Stimulated activated CD8-positive, alpha-beta memory T cell treated with anti-CD3 and anti-CD28 coated beads, Interleukin-4, amount 100 ng/mL, for 48 hours (primary cell): Measurements from ENCODE around the gene PRRC2C.
"Not testable (repeated sequence)": the region's sequence is repeated elsewhere in the genome, so short reads cannot be mapped to it uniquely, and the experiment has no call there.

Experiments used
- DNase-seq: peaks from one replicate; pipeline ENCODE4 v3.0.0-alpha.2; 2020

PRRC2C gene

DNA sequence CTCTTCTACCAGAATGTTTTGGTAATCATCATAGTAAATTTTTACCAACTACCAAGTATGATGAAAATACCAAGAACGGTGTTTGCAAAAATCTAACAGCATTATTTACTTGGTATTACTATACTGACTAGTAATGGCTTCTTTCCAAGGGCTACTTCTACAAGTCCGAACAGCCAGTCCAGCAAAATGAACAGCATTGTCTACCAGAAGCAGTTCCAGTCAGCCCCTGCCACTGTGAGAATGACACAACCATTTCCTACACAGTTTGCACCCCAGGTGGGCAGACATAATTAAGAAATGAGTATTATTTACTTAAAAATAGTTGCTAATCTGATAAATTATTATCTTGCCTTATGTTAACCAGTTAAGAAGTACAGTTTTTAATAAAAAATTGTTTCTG, 102.9 kb downstream of the PRRC2C start:
- no peak for DNase-seq

GRCh38 chr1:171590022-171590421, 104.7 kb downstream of the PRRC2C start:
- DNase-seq, result no peak

DNA sequence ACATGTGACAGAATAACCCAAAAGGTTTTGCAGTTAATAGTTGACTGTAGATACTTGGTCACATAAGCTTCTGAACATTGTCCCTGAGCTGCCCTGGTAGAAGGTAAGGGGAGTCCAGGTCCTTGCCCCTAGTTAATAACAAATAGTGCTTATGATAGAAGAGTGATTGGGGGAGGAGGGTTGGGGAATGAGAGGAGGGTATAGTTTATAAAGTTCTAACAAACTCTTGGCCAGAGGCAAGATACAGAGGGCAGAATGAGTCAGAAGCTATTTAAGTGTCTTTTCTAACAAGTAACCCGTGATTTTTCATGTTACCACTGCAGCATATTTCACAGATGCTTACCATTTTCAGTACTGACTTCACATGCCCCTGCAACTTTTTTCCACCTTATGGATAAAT, 110.0 kb downstream of the PRRC2C start:
- DNase-seq, result no peak

DNA sequence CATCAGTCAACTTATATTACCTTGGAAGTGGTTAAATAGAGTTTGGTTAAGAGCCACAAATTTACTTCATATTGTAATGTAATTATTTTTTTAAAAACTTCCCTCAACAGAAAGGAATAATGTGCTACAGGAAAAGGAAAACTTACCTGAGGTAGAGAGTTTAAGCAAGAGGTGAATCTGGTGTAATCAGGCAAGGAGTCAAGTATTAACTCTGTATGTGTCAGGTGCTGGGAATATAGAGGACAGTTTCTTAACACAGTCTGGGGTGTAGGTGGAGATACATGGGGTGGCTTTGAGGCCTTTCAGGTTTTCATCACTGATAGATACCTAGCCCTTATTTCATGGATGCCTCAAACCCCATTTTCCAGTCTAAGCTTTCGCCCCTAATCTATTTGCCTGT, 110.8 kb downstream of the PRRC2C start:
- DNase-seq, result no peak

DNA sequence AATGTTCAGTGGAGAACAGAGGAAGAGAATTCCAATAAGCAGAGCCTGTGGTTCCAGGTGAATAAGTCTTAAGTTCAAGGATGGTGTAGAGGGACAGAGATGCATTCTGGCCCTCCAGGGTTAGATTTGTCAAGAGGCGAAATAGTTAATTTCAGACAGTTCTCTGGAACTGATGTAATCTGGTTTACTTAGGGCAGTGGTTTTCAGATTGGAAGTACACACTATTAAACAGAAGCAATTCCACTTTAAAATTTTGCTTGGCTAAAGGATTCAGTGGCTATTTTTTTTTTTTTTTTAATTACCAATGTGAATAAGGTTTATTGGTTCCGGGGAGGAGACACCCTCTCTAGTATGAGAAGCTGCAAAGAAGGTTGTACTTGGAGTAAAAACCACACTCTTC, 111.4 kb downstream of the PRRC2C start:
- no peak for DNase-seq

DNA sequence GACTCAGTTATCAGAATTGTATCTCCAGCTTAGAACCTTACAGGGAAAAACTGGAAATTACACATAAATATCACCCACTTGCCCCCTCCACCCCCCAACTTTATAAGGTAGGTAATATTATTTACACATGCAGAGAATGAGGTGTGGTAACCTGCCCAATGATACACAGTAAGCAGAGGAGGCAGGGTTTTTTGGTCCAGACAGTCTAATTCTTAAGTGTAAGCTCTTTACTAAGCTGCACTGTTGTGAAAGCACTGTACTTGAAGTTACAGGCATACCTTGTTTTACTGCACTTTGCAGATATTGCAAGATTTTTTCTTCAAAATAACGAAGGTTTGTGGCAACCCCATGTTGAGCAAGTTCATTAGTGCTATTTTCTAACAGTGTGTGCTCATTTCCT, 111.9 kb downstream of the PRRC2C start:
- no peak for DNase-seq

- DNase-seq, result not testable (repeated sequence)
Observed at GRCh38 chr1:171600310-171600709, 115.0 kb downstream of the PRRC2C start.

- DNase-seq, result no peak
Observed at GRCh38 chr1:171600862-171601261, 115.5 kb downstream of the PRRC2C start.

- not testable (repeated sequence) for DNase-seq
Observed at GRCh38 chr1:171603042-171603441, 117.7 kb downstream of the PRRC2C start.

DNA sequence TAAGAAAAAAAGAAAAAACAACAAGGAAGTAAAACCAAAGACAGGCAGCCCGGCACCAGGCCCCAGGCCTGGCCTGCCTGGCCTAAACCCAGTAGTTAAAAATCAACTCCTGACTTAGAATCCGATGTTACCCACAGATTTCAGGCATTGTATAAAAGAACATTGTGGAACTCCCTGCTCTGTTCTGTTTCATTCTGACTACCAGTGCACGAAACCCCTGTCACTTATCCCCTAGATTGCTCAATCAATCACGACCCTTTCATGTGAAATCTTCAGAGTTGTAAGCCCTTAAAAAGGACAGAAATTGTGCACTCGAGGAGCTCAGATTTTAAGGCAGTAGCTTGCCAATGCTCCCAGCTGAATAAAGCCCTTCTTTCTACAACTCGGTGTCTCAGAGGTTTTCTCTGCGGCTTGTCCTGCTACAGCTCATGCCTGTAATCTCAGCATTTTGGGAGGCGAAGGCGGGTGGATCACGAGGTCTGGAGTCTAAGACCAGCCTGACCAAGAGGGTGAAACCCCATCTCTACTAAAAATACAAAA, 121.1 kb downstream of the PRRC2C start:
- no peak for DNase-seq

GRCh38 chr1:171610385-171610784, 125.1 kb downstream of the PRRC2C start:
- DNase-seq, result no peak

- DNase-seq, result no peak
Observed at GRCh38 chr1:171611306-171611705, 126.0 kb downstream of the PRRC2C start.

DNA sequence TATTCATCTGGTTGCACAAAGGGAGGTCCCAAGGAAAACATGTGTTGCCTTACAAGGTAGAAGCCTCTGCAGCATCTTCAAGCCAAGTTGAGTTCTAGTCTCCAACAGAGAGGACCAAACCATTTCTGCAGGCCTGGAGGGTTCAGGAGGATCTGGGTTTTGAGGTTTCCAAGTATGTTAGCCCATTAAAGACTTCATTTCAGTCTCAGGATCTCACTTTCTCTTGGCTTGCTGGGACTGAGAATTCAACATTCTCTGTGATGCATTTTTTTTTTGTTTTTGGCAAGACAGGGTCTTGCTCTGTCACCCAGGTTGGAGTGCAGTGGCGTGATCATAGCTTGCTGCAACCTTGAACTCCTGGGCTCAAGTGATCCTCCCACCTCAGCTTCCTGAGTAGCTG, 128.0 kb downstream of the PRRC2C start:
- DNase-seq, result no peak

- DNase-seq, result not testable (repeated sequence)
Observed at GRCh38 chr1:171615122-171615906, 130.0 kb downstream of the PRRC2C start.

DNA sequence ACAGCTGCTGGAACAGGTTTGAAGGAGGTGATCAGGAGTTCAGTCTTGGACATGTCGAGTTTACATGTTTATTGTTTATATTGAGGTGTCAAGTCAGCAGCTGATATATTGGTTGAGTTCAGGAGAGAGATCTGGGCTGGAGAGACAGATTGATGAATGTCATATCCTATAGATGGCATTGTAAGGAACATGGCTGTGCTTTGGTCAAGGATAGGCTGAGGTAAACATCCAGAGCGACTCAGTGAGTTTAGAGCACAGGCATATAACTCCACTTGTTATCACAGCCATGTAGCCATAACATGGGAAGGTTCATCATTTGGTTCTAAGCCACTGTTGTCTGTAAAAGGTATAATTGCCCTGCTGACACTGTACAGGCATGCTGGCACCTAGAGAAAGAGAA, 131.3 kb downstream of the PRRC2C start:
- no peak for DNase-seq

- DNase-seq, result no peak
Observed at GRCh38 chr1:171622152-171622462, 136.8 kb downstream of the PRRC2C start, which contains the start of gene MYOCOS. Gene MYOCOS, plus strand, starts transcription at chr1:171622243. Its CDS starts 1,641 bp downstream, at chr1:171623884.

GRCh38 chr1:171623651-171624331, 138.5 kb downstream of the PRRC2C start:
- no peak for DNase-seq

DNA sequence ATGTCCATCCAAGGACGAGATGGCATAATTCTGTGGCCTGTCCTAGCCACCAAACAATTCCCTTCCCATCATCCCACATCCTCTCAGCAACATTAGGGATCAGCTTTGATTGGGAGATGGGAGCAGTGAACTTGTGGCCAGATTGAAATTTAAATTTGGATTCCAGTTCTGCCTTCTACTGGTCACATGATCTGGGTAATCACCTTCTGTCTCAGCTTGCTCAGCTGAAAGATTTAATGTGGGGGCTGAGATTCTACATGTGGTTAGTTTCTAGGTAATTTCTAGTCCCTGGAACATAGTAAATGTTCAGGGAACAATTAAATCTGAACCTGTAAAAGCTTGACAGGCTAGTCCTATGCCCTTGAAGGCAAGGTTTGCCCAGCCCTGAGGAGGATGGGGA, 139.9 kb downstream of the PRRC2C start:
- DNase-seq, result no peak

GRCh38 chr1:171627020-171627419, 141.7 kb downstream of the PRRC2C start:
- no peak for DNase-seq

DNA sequence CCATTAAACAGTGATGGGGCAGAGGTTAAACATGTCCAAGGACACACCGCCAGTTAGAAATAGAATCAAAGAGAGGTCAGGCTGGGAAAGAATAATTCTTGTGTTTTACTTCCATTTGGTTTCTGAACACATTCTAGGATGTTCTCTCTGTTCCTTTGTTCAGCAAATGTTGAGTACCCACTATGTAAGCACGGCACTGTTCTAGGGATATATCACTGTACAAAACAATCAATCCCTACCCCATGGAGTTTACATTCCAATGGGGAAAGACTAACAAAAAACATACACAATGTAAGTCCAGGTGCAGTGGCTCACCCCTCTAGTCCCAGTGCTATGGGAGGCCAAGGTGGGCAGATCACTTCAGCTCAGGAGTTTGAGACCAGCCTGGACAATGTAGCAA, 142.9 kb downstream of the PRRC2C start:
- DNase-seq, result no peak

- DNase-seq, result no peak
Observed at GRCh38 chr1:171635661-171636060, 150.3 kb downstream of the PRRC2C start.

DNA sequence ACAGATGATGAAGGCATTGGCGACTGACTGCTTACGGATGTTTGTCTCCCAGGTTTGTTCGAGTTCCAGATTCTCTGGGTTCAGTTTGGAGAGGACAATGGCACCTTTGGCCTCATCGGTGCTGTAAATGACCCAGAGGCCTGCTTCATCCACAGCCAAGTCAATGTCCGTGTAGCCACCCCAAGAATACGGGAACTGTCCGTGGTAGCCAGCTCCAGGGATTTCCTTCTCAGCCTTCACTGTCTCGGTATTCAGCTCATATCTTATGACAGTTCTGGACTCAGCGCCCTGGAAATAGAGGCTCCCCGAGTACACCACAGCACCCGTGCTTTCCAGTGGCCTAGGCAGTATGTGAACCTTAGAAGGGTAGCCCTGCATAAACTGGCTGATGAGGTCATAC, 150.8 kb downstream of the PRRC2C start:
- DNase-seq, result no peak

GRCh38 chr1:171637928-171638576, 152.7 kb downstream of the PRRC2C start:
- DNase-seq, result no peak

GRCh38 chr1:171640225-171640624, 154.9 kb downstream of the PRRC2C start:
- no peak for DNase-seq
